HG03460 (cell line): Measurements from ENCODE around the gene MAMSTR.
"Not testable (repeated sequence)": the region's sequence is repeated elsewhere in the genome, so short reads cannot be mapped to it uniquely, and the experiment has no call there.

Experiments
- ATAC-seq: cut with Tn5 transposase; IDR thresholded peaks from one replicate; pipeline ENCODE4 v1.9.1; 2021; ENCODE audit not compliant: unreplicated experiment

The MAMSTR gene

GRCh38 chr19:48689449-48689848 is 30.1 kb downstream of the MAMSTR start:
- ATAC-seq, result no peak

GRCh38 chr19:48687776-48688175 is 31.7 kb downstream of the MAMSTR start:
- ATAC-seq, result no peak

- ATAC-seq, result not testable (repeated sequence)
Measured at GRCh38 chr19:48686637-48687036, 32.9 kb downstream of the MAMSTR start.

- no peak for ATAC-seq
Measured at GRCh38 chr19:48686088-48686487, 33.4 kb downstream of the MAMSTR start.

- ATAC-seq, result no peak
Measured at GRCh38 chr19:48685583-48685982, 33.9 kb downstream of the MAMSTR start.

- no peak for ATAC-seq
Measured at GRCh38 chr19:48683349-48683748, 36.2 kb downstream of the MAMSTR start.

GRCh38 chr19:48681127-48681470 is 38.4 kb downstream of the MAMSTR start:
- no peak for ATAC-seq

GRCh38 chr19:48680436-48681126 is 38.9 kb downstream of the MAMSTR start:
- ATAC-seq, result no peak

GRCh38 chr19:48680006-48680405 is 39.5 kb downstream of the MAMSTR start:
- not testable (repeated sequence) for ATAC-seq

GRCh38 chr19:48678201-48678600 is 41.3 kb downstream of the MAMSTR start:
- ATAC-seq, result no peak

- no peak for ATAC-seq
Measured at GRCh38 chr19:48676887-48677286, 42.6 kb downstream of the MAMSTR start.

GRCh38 chr19:48676487-48676886 is 43.0 kb downstream of the MAMSTR start:
- no peak for ATAC-seq

GRCh38 chr19:48674921-48675824 is 44.4 kb downstream of the MAMSTR start:
- no peak for ATAC-seq

GRCh38 chr19:48674216-48674809 is 45.2 kb downstream of the MAMSTR start:
- no peak for ATAC-seq

- ATAC-seq, result no peak
Measured at GRCh38 chr19:48673436-48674100, 46.0 kb downstream of the MAMSTR start.

- ATAC-seq, result no peak
Measured at GRCh38 chr19:48672994-48673393, 46.5 kb downstream of the MAMSTR start, which contains the start of gene NTN5. TSS of gene NTN5 (minus strand) at chr19:48673017. CDS start at chr19:48670986, 2,031 bp downstream.

- no peak for ATAC-seq
Measured at GRCh38 chr19:48671446-48671995, 48.0 kb downstream of the MAMSTR start.

- ATAC-seq, result no peak
Measured at GRCh38 chr19:48670699-48671445, 48.7 kb downstream of the MAMSTR start.

- no peak for ATAC-seq
Measured at GRCh38 chr19:48669903-48670668, 49.4 kb downstream of the MAMSTR start.
